NCI-H69 (cell line): Measurements from ENCODE around the gene TTC33.
A peak's percentile ranks its signal among the peaks of the same experiment; 100 is the strongest.
"Not testable (repeated sequence)": the region's sequence is repeated elsewhere in the genome, so short reads cannot be mapped to it uniquely, and the experiment has no call there.

Experiments used
- DNase-seq: peaks from one replicate; lab custom pipeline; 2025; lab: John Stamatoyannopoulos, UW

The TTC33 gene

GRCh38 chr5:40653221-40654022 lies 102.3 kb downstream of the TTC33 start:
- DNase-seq = no peak

DNA sequence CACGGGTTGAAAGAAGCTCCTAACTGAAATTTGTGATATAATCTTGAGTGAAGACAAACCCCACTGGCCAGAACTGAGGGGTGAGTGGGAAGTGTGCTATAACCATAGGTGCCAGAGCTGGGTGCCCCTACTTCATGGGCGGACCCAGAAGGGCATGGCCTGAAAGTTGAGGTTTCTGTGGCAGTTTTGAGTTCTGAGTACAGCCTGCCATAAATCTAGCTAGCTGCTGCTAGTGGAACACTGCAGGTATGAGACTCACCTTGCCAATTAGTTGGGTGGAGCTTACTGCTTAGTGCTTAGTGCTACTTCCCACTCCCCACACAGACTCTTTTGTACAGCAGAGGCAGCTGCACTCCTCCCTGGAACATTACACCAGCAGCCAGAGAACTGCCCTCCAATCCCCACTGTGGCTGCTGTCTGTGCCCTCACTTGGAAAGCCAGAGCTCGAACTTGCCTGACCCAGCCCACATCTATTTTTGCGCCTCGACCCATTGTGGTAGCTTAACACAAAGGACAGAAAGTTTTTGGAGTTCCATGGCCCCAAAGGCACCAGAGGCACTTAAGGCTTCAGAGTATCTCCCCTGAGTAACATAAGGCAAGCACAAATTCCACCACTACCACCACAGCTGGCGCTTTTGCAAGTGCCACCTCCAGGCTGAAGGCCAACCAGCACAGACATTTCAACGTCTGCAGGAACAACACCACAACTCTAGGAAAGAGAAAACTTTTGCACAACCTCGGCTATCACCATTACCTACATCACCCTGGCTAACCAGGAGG lies 103.1 kb downstream of the TTC33 start:
- DNase-seq = peak; percentile 89

GRCh38 chr5:40651201-40651600 lies 104.6 kb downstream of the TTC33 start:
- no peak for DNase-seq

GRCh38 chr5:40649463-40650030 lies 106.2 kb downstream of the TTC33 start:
- DNase-seq = no peak

- no peak for DNase-seq
Measured at GRCh38 chr5:40648150-40648549, 107.6 kb downstream of the TTC33 start.

DNA sequence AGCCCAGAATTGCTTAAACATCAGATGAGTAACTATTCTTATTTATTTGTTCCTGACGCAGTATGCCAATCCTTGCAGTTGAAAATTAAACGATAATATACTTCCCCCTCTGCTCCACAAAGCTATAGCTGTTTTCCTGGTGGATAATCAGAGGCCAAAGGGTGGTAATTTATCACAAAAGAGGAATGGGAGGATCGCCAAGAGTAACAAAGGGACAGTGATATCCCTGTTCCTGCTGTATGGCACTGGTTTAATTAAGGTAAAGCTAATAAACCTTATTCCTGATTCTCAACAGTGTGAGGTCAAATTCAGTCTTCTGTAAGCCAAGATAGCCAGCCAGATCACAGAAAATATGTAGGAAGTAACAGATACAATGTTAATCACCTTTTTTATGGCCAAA lies 109.5 kb downstream of the TTC33 start:
- peak; percentile 76 for DNase-seq

DNA sequence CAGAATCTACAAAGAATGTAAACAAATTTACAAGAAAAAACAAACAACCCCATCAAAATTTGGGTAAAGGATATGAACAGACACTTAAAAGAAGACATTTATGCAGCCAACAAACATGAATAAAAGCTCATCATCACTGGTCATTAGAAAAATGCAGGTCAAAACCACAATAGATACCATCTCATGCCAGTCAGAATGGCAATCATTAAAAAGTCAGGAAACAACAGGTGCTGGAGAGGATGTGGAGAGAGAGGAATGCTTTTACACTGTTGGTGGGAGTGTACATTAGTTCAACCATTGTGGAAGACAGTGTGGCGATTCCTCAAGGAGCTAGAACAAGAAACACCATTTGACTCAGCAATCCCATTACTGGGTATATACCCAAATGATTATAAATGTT lies 116.2 kb downstream of the TTC33 start:
- not testable (repeated sequence) for DNase-seq

DNA sequence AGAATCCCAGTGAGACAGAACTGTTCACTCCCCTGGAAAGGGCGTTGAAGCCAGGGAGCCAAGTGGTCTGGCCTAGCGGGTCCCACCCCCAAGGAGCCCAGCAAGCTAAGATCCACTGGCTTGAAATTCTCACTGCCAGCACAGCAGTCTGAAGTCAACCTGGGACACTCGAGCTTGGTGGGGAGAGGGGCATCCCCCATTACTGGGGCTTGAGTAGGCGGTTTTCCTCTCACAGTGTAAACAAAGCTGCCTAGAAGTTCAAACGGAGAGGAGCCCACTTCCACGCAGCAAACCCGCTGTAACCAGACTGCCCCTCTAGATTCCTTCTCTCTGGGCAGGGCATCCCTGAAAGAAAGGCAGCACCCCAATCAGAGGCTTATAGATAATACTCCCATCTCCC lies 121.2 kb downstream of the TTC33 start:
- no peak for DNase-seq

DNA sequence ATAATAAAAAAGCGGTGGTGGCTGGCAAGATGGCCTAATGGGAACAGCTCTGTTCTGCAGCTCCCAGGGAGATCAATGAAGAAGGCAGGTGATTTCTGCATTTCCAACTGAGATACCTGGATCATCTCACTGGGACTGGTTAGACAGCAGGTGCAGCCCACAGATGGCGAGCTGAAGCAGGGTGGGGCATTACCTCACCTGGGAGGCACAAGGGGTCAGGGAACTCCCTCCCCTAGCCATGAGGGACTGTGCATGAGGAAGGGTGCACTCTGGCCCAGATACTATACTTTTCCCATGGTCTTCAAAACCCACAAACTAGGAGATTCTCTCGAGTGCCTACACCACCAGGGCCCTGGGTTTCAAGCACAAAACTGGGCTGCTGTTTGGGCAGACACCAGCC lies 121.6 kb downstream of the TTC33 start:
- peak; percentile 55 for DNase-seq

GRCh38 chr5:40631236-40631635 lies 124.5 kb downstream of the TTC33 start:
- no peak for DNase-seq

- DNase-seq = peak; percentile 24
Measured at GRCh38 chr5:40630126-40630525, 125.6 kb downstream of the TTC33 start.

DNA sequence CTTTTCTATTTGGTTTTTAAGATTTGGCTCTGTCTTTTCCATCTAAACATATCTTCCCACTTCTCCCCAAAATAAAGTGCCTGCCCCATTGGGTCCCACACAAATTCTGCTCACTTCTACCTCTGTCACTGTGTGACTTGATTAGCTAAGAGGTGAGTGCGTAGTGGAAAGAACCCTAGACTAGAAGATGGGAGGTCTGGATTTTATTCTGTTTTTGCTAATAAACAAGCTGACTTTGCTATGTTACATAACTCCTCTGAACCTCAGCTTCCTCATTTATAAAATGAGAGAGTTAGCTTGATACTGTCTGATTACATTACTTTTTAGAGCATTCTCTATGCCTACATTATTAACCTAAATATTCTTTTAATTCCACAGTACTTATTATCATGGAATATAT lies 127.4 kb downstream of the TTC33 start:
- DNase-seq = no peak

GRCh38 chr5:40627706-40628105 lies 128.1 kb downstream of the TTC33 start:
- no peak for DNase-seq

DNA sequence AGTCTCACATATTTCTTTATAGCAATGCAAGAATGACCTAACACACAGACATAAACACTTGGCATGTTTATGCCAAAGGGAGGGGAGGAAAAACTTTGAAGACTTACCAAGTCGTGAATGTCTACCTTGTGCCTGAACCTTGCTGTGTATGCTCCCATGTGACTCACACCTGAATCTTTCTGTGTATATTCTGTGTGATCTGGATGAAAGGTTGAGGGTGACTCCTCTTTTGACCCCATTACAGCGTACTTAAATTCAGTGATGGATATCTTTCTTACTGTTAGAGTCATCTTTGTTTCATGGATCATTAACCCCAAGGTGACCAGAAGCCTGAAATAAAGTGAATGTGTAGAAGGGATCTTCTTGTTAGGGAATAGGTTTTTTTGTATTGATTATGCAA lies 129.0 kb downstream of the TTC33 start:
- no peak for DNase-seq

GRCh38 chr5:40623480-40624420 lies 132.0 kb downstream of the TTC33 start:
- DNase-seq = no peak

- DNase-seq = no peak
Measured at GRCh38 chr5:40622463-40623252, 133.1 kb downstream of the TTC33 start.

DNA sequence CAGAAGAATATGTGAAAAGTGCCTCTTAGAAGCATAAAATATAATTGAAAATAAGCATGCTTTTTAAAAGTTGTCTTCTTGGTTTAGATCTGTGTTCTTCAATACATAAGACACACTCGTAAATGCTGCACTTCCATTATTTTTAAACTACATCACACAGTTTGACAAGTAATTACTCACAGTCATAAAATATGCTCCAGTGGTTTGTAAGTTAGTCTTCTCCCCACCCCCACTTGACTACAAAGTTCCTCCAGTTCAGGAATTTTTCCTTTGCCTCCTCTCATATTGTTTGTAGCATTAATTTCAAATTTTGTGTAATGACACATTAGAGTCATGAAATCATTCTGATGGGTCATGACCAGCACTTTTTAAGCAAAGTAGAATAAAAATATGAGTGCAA lies 136.3 kb downstream of the TTC33 start:
- no peak for DNase-seq

DNA sequence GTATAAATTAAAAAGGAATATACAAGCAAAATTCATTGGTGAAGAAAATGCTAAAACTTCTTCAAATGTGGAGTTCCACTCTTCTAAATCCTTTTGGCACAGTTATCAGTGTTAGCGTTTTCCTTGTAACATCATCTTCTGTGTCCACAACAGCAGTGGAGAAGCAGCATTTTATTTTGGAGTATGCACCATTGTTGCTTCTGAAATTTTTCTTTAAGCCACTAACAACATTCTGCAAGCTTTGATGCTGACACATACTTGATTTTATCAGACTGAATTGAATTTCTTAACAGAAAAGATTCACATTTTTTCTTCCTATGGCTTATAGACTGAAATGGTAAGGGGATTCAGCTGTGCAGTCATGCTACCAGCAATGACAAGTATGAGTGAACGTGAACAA lies 136.8 kb downstream of the TTC33 start:
- no peak for DNase-seq

- DNase-seq = no peak
Measured at GRCh38 chr5:40616781-40617180, 139.0 kb downstream of the TTC33 start.

- DNase-seq = no peak
Measured at GRCh38 chr5:40615586-40616170, 140.1 kb downstream of the TTC33 start.
